Mesothelial cell of epicardium (in vitro differentiated cells): ENCODE measurements around the gene OR1S1. TPM values are rescaled to one million over a fixed set of nuclear protein-coding genes. Genes with fewer than 3 reads are reported as not detected.

Experiments
- DNase-seq, 2 experiments: peaks; one replicate each; pipeline ENCODE4 v3.0.0; 2021; ENCODE audit warnings: low spot score in 2 of 2; ENCODE audit not compliant: unreplicated experiment in 2 of 2
- H3K27ac Mint-ChIP-seq: 2 replicates; pipeline ENCODE4 v1.8.0; 2021; ENCODE audit warnings: mixed read lengths
- H3K27me3 Mint-ChIP-seq: 2 replicates; pipeline ENCODE4 v1.8.0; 2021; ENCODE audit warnings: low read depth, mixed read lengths
- H3K36me3 Mint-ChIP-seq: 2 replicates; pipeline ENCODE4 v1.8.0; 2021; ENCODE audit warnings: mixed read lengths
- H3K4me1 Mint-ChIP-seq: 2 replicates; pipeline ENCODE4 v1.8.0; 2021; ENCODE audit warnings: mixed read lengths
- H3K4me3 Mint-ChIP-seq: 2 replicates; pipeline ENCODE4 v1.8.0; 2021; ENCODE audit warnings: mild to moderate bottlenecking, moderate library complexity, mixed read lengths
- H3K9me3 Mint-ChIP-seq: 2 replicates; pipeline ENCODE4 v1.8.0; 2021; ENCODE audit warnings: mixed read lengths
- CTCF ChIP-seq: fragments of 200-600 bp; sonication (generic); IDR thresholded peaks from one replicate; pipeline ENCODE4 v1.5.0; 2021; ENCODE audit warnings: antibody characterized with exemption; ENCODE audit not compliant: unreplicated experiment
- total RNA-seq: library from RNA; stranded (reverse); gene quantifications from 3 replicates; pipeline ENCODE4 v1.2.1, GENCODE V29; 2021

The OR1S1 gene
- total RNA-seq, 1 donor from 2014 or later = not detected

DNA sequence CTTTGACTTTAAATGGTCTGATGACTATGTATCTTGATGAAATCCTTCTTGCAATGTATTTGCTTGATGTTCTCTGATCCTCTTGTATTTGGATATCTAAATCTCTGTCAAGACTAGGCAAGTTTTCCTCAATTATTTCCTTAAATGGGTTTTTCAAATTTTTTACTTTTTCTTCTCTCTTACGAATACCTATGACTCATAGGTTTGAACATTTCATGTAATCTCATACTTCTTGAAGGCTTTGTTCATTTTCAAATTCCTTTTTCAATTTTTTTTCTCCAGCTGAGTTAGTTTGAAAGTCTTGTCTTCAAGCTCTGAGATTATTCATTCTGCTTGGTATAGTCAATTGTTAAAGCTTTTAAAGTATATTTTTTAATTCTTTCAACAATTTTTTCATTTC is 42.4 kb downstream of the OR1S1 start:
- Mint-ChIP-seq H3K4me3 (no peak overlapping the region), H3K9me3 (peaks cover 46% of the 10 kb centered on the region)
- no peak for TF ChIP-seq CTCF

GRCh38 chr11:58259983-58260382 is 47.5 kb downstream of the OR1S1 start:
- no peak for DNase-seq
- Mint-ChIP-seq H3K27ac (no peak overlapping the region), H3K9me3 (peaks cover 32% of the 10 kb centered on the region), H3K36me3 (no peaks in the 10 kb centered on the region), H3K4me3 (no peak overlapping the region), H3K4me1 (no peaks in the 10 kb centered on the region), H3K27me3 (no peaks in the 10 kb centered on the region)
- TF ChIP-seq CTCF = no peak

More for the DNA sequence above, 42.4 kb downstream of the OR1S1 start:
- H3K4me1 Mint-ChIP-seq = no peaks in the 10 kb centered on the region
- no peaks in the 10 kb centered on the region for H3K27me3 Mint-ChIP-seq
- H3K36me3 Mint-ChIP-seq = no peaks in the 10 kb centered on the region
- no peak for DNase-seq
- H3K27ac Mint-ChIP-seq = no peak overlapping the region

Other genes starting within 250 kb of the OR1S1 start
- not detected in 3 replicates for gene OR9Q1, start 188.8 kb upstream of the OR1S1 start, total RNA-seq
- not detected in 3 replicates for gene OR6Q1, start 181.8 kb upstream of the OR1S1 start, total RNA-seq
- not detected in 3 replicates for gene OR9I1, start 87.2 kb upstream of the OR1S1 start, total RNA-seq
- not detected in 3 replicates for gene OR9Q2, start 23.6 kb upstream of the OR1S1 start, total RNA-seq
- not detected in 3 replicates for gene OR1S2, start 8.6 kb upstream of the OR1S1 start, total RNA-seq
- gene OR10Q1, start 16.2 kb downstream of the OR1S1 start, total RNA-seq = not detected in 3 replicates
- gene OR10W1, start 55.5 kb downstream of the OR1S1 start, total RNA-seq = not detected in 3 replicates
- gene OR5B17, start 146.3 kb downstream of the OR1S1 start, total RNA-seq = not detected in 3 replicates
- gene OR5B3, start 194.2 kb downstream of the OR1S1 start, total RNA-seq = not detected in 3 replicates
- not detected in 3 replicates for gene OR5B2, start 215.4 kb downstream of the OR1S1 start, total RNA-seq
- not detected in 3 replicates for gene OR5B12, start 229.5 kb downstream of the OR1S1 start, total RNA-seq